ENCODE data around the gene EME1. TPM values are rescaled to one million over a fixed set of nuclear protein-coding genes. Genes with fewer than 3 reads are reported as not detected.
"Not testable (repeated sequence)": the region's sequence is repeated elsewhere in the genome, so short reads cannot be mapped to it uniquely, and the experiment has no call there.

The EME1 gene
- total RNA-seq, 6 experiments from 2014 or later = 0.12 to 1.3 (median 0.66) TPM; not detected in 2

GRCh38 chr17:50406578-50406977, 33.5 kb downstream of the EME1 start:
- whole genome bisulfite sequencing (ENCODE audit: insufficient coverage, low coverage, low lambda C conversion rate, missing lambda C conversion rate) = 37% methylated on average over 2 of the region's 5 CpGs
- intact Hi-C loops (cut with DNase I) = no loop called here
- no peak overlapping the region for H3K4me3 ChIP-seq
- H3K9me3 ChIP-seq = no peaks in the 10 kb centered on the region
- TF ChIP-seq CTCF (IDR thresholded peaks at IDR 0.05) (no peak), POLR2A (IDR thresholded peaks at IDR 0.05) (no peak)
- no peak overlapping the region for H3K27ac ChIP-seq
- peaks cover 0 to 7% (median 2%) of the 10 kb centered on the region in 4 donors for H3K4me1 ChIP-seq
- DNase-seq (no peak), ATAC-seq (no peak)
- no peaks in the 10 kb centered on the region for H3K36me3 ChIP-seq
- H3K27me3 ChIP-seq = no peaks in the 10 kb centered on the region

GRCh38 chr17:50407921-50408320, 34.9 kb downstream of the EME1 start:
- H3K9me3 ChIP-seq = no peaks in the 10 kb centered on the region
- H3K4me1 ChIP-seq = peaks cover 0 to 7% (median 2%) of the 10 kb centered on the region in 4 donors
- DNase-seq (no peak), ATAC-seq (no peak)
- H3K27me3 ChIP-seq = no peaks in the 10 kb centered on the region
- H3K4me3 ChIP-seq = no peak overlapping the region
- TF ChIP-seq POLR2A (IDR thresholded peaks at IDR 0.05) = no peak
- 91% methylated on average over 3 of the region's 4 CpGs for WGBS (ENCODE audit: insufficient coverage, low coverage, low lambda C conversion rate, missing lambda C conversion rate)
- intact Hi-C loops (cut with DNase I) = no loop called here
- no peaks in the 10 kb centered on the region for H3K36me3 ChIP-seq
- no peak overlapping the region for H3K27ac ChIP-seq

GRCh38 chr17:50412188-50412732, 39.2 kb downstream of the EME1 start:
- Histone ChIP-seq H3K27me3 (no peaks in the 10 kb centered on the region), H3K27ac (no peak overlapping the region), H3K4me3 (no peak overlapping the region), H3K36me3 (no peaks in the 10 kb centered on the region), H3K9me3 (no peaks in the 10 kb centered on the region), H3K4me1 (peaks cover 0 to 7% (median 2%) of the 10 kb centered on the region in 4 donors)
- DNase-seq (no peak), ATAC-seq (no peak)
- TF ChIP-seq POLR2A (IDR thresholded peaks at IDR 0.05) (no peak), CTCF (IDR thresholded peaks at IDR 0.05) (no peak)
- intact Hi-C loops (cut with DNase I) = no loop called here
- WGBS (ENCODE audit: insufficient coverage, low coverage, low lambda C conversion rate, missing lambda C conversion rate) = 83% methylated on average over 4 of the region's 4 CpGs

- 75% methylated on average over 3 of the region's 3 CpGs for WGBS (ENCODE audit: insufficient coverage, low coverage, low lambda C conversion rate, missing lambda C conversion rate)
- intact Hi-C loops (cut with DNase I) = no loop called here
- no peak for ATAC-seq
These were observed 41.8 kb downstream of the EME1 start for GRCh38 chr17:50414808-50415207.

GRCh38 chr17:50419577-50419976, 46.5 kb downstream of the EME1 start:
- H3K27ac ChIP-seq; DNase-seq; H3K9me3 ChIP-seq; H3K36me3 ChIP-seq; ATAC-seq; H3K27me3 ChIP-seq; intact Hi-C loops (cut with DNase I); H3K4me3 ChIP-seq: not testable (repeated sequence)
- H3K4me1 ChIP-seq = peaks cover 0 to 25% (median 10%) of the 10 kb centered on the region in 4 donors
- 96% methylated on average over 4 of the region's 10 CpGs for WGBS (ENCODE audit: insufficient coverage, low coverage, low lambda C conversion rate, missing lambda C conversion rate)

More at GRCh38 chr17:50414808-50415207, 41.8 kb downstream of the EME1 start:
- TF ChIP-seq POLR2A (IDR thresholded peaks at IDR 0.05) (no peak), CTCF (IDR thresholded peaks at IDR 0.05) (no peak)
- Histone ChIP-seq H3K27ac (no peak overlapping the region), H3K9me3 (no peaks in the 10 kb centered on the region), H3K4me3 (no peak overlapping the region), H3K27me3 (no peaks in the 10 kb centered on the region), H3K4me1 (peaks cover 0 to 7% (median 2%) of the 10 kb centered on the region in 4 donors), H3K36me3 (no peaks in the 10 kb centered on the region)
- DNase-seq = no peak

Measured in right lobe of liver (tissue), 6 donors.